Panc1 (cell line): ENCODE measurements around the gene CHCHD10. TPM values are rescaled to one million over a fixed set of nuclear protein-coding genes. Genes with fewer than 3 reads are reported as not detected.

Experiments used
- ATAC-seq: fragments of 200-7000 bp; cut with Tn5 transposase; 2 replicates; pipeline ENCODE4 v1.9.1; 2020; ENCODE audit warnings: mild to moderate bottlenecking, moderate library complexity
- BruUV-seq: library from RNA; stranded (reverse); fragments of 400-500 nt; replicated peaks from 2 replicates; lab custom pipeline; 2021; lab: Mats Ljungman, UMichigan
- CTCF ChIA-PET: fragments of 300-600 bp; sonication (Branson Sonifier 250); formaldehyde crosslinking; loops from one replicate; lab custom pipeline; 2022; ENCODE audit warnings: antibody characterized with exemption; lab: Charles Lee
- POLR2A ChIA-PET: fragments of 300-600 bp; sonication (Branson Sonifier 250); formaldehyde crosslinking; loops from one replicate; lab custom pipeline; 2022; ENCODE audit warnings: antibody characterized with exemption; lab: Charles Lee
- DNase-seq: peaks from one replicate; pipeline ENCODE4 v3.0.0-alpha.2; 2010; ENCODE audit warnings: low read depth, low spot score
- H3K27ac ChIP-seq: 2 replicates; pipeline ENCODE4 v1.5.1; 2011; ENCODE audit warnings: mild to moderate bottlenecking, low read length, inconsistent platforms
- H3K27me3 ChIP-seq: fragments of 200-500 bp; sonication (Bioruptor generic); 2 replicates; pipeline ENCODE4 v1.6.0; 2014; ENCODE audit warnings: low read length, inconsistent platforms; ENCODE audit not compliant: control insufficient read depth, insufficient read depth
- H3K36me3 ChIP-seq: fragments of 200-500 bp; sonication (Bioruptor generic); 2 replicates; pipeline ENCODE4 v1.5.1; 2014; ENCODE audit warnings: inconsistent platforms, mild to moderate bottlenecking, low read length, moderate library complexity; ENCODE audit not compliant: control insufficient read depth, insufficient read depth
- H3K4me1 ChIP-seq: 2 replicates; pipeline ENCODE4 v1.5.1; 2011; ENCODE audit warnings: inconsistent platforms, mild to moderate bottlenecking, low read length, moderate library complexity; ENCODE audit not compliant: control insufficient read depth, insufficient read depth
- H3K4me3 ChIP-seq, 2 experiments: 2 replicates each; pipeline ENCODE4 v1.5.1; 2011 to 2012; ENCODE audit warnings: low read depth in 2 of 2, low read length in 2 of 2, mild to moderate bottlenecking in 2 of 2, inconsistent platforms in 1 of 2, moderate library complexity in 1 of 2
- H3K9me3 ChIP-seq: fragments of 200-500 bp; sonication (Bioruptor generic); 2 replicates; pipeline ENCODE4 v1.5.1; 2014; ENCODE audit warnings: low read depth, mild to moderate bottlenecking, inconsistent platforms, low read length, moderate library complexity; ENCODE audit not compliant: control insufficient read depth, insufficient read depth
- CTCF ChIP-seq: fragments of 450-650 bp; IDR thresholded peaks from 2 replicates; pipeline ENCODE4 v1.5.1; 2017; ENCODE audit warnings: mild to moderate bottlenecking
- POLR2AphosphoS5 ChIP-seq: IDR thresholded peaks from 2 replicates; pipeline ENCODE4 v1.6.1; 2012; ENCODE audit warnings: mild to moderate bottlenecking, low read depth, low read length, moderate library complexity
- REST ChIP-seq, 2 experiments: IDR thresholded peaks; 2 replicates each; pipeline ENCODE4 v1.6.1; 2011 to 2012; ENCODE audit warnings: low read depth in 2 of 2, control low read depth in 1 of 2, low read length in 1 of 2, mild to moderate bottlenecking in 1 of 2, moderate library complexity in 1 of 2; ENCODE audit not compliant: insufficient read depth in 1 of 2
- SIN3A ChIP-seq: IDR thresholded peaks from 2 replicates; pipeline ENCODE4 v1.6.1; 2012; ENCODE audit warnings: low read depth, mild to moderate bottlenecking, low read length, moderate library complexity, borderline replicate concordance; ENCODE audit not compliant: insufficient read depth
- TCF7L2 ChIP-seq: IDR thresholded peaks from 2 replicates; pipeline ENCODE4 v1.6.1; 2011; ENCODE audit warnings: mild to moderate bottlenecking, low read depth, low read length, inconsistent platforms
- in situ Hi-C: cut with HindIII; loops from 2 replicates; pipeline ENCODE4 v1.10.0; 2016; ENCODE audit warnings: low sequenced_read_pairs, low pct_unique_long_range_greater_than_20kb
- intact Hi-C: fragments of 100-400 bp; cut with micrococcal nuclease; formaldehyde crosslinking; loops from one replicate; pipeline ENCODE4 v1.10.0; 2022; ENCODE audit not compliant: unreplicated experiment
- total RNA-seq: library from RNA; stranded (reverse); gene quantifications from one replicate; pipeline ENCODE4 v1.2.1, GENCODE V29; 2021; ENCODE audit not compliant: unreplicated experiment

CHCHD10 gene
- total RNA-seq, 1 experiment from 2014 or later, result 84.4 TPM

GRCh38 chr22:23778577-23778900 lies 10.8 kb upstream of the CHCHD10 start:
- Histone ChIP-seq H3K27ac (no peak overlapping the region), H3K27me3 (no peaks in the 10 kb centered on the region), H3K9me3 (no peaks in the 10 kb centered on the region), H3K4me3 (no peak overlapping the region), H3K36me3 (no peaks in the 10 kb centered on the region), H3K4me1 (peaks cover 6% of the 10 kb centered on the region)
- CTCF ChIA-PET, result no interaction called here
- no peak for ATAC-seq
- in situ Hi-C loops, result no loop called here
- no peak for DNase-seq
- no TSS peak for BruUV-seq
- intact Hi-C loops, result loop anchor here (10.0 kb wide), 1 partner anchor 66 kb away; no protein-coding TSS in a partner anchor
- TF ChIP-seq CTCF (no peak), TCF7L2 (no peak), POLR2AphosphoS5 (no peak)
- POLR2A ChIA-PET, result no interaction called here

- CTCF ChIA-PET, result no interaction called here
- intact Hi-C loops (loop anchor here (10.0 kb wide), 1 partner anchor 67 kb away; no protein-coding TSS in a partner anchor), in situ Hi-C loops (no loop called here)
These were observed 10.2 kb upstream of the CHCHD10 start for GRCh38 chr22:23777776-23778576.

More at GRCh38 chr22:23777776-23778576, 10.2 kb upstream of the CHCHD10 start:
- POLR2A ChIA-PET, result interaction anchor here (0.6 to 0.7 kb wide), 2 partner anchors 12 to 29 kb away, joined by 4 to 8 read pairs; no protein-coding TSS in a partner anchor
- Histone ChIP-seq H3K4me3 (no peak overlapping the region), H3K9me3 (no peaks in the 10 kb centered on the region), H3K27me3 (no peaks in the 10 kb centered on the region), H3K4me1 (peaks cover 6% of the 10 kb centered on the region), H3K36me3 (no peaks in the 10 kb centered on the region), H3K27ac (no peak overlapping the region)
- no peak for DNase-seq
- no peak for TF ChIP-seq REST (IDR thresholded peaks at IDR 0.05; ENCODE audit: insufficient read depth in 1 of 2, low read depth in 2 of 2, low read length in 1 of 2)
- no peak for TF ChIP-seq CTCF
- TF ChIP-seq TCF7L2, result no peak
- TF ChIP-seq POLR2AphosphoS5, result no peak
- no peak for TF ChIP-seq SIN3A
- BruUV-seq, result no TSS peak
- 0 out of 2 replicates have a peak, but pooled peaks have one; percentile 8 for ATAC-seq
